Esophagus muscularis mucosa (tissue), 4 donors: Measurements from ENCODE around the gene ERO1B. TPM values are rescaled to one million over a fixed set of nuclear protein-coding genes. Genes with fewer than 3 reads are reported as not detected.
"Not testable (repeated sequence)": the region's sequence is repeated elsewhere in the genome, so short reads cannot be mapped to it uniquely, and the experiment has no call there.

Experiments
- DNase-seq: peaks from one replicate; pipeline ENCODE4 v3.0.0-alpha.2; 2017; ENCODE audit errors: extremely low spot score
- H3K27ac ChIP-seq, 4 donors: fragments of 200-600 bp; sonication (generic); replicated peaks in 1 of 4; 1 replicate in 3 of 4; 2 replicates in 1 of 4; pipeline ENCODE4 v1.5.1; 2016 to 2019; ENCODE audit warnings: mild to moderate bottlenecking in 1 of 4
- H3K27me3 ChIP-seq, 4 donors: fragments of 200-600 bp; sonication (generic); one replicate each; pipeline versions ENCODE4 v1.5.1 to v1.6.0; 2016 to 2019
- H3K36me3 ChIP-seq, 4 donors: fragments of 200-600 bp; sonication (generic); one replicate each; pipeline ENCODE4 v1.5.1; 2016 to 2019
- H3K4me1 ChIP-seq, 4 donors: fragments of 200-600 bp; sonication (generic); one replicate each; pipeline ENCODE4 v1.5.1; 2016 to 2019
- H3K4me3 ChIP-seq, 4 donors: fragments of 200-600 bp; sonication (generic); 1 replicate in 2 of 4; 2 replicates in 2 of 4; pipeline ENCODE4 v1.5.1; 2016 to 2019; ENCODE audit warnings: mild to moderate bottlenecking in 4 of 4, moderate library complexity in 1 of 4
- H3K9me3 ChIP-seq, 4 donors: fragments of 200-600 bp; sonication (generic); 1 replicate in 3 of 4; 2 replicates in 1 of 4; pipeline ENCODE4 v1.5.1; 2016 to 2019
- CTCF ChIP-seq, 3 experiments: fragments of 200-600 bp in 2 of 3; fragments of 450-650 bp in 1 of 3; sonication (generic) in 2 of 3; IDR thresholded peaks; one replicate each; pipeline ENCODE4 v1.5.1; 2017 to 2019; ENCODE audit warnings: antibody characterized with exemption in 3 of 3, mild to moderate bottlenecking in 2 of 3, moderate library complexity in 1 of 3
- EP300 ChIP-seq: sonication (generic); formaldehyde crosslinking; IDR thresholded peaks from one replicate; pipeline ENCODE4 v1.6.1; 2017; ENCODE audit warnings: antibody characterized with exemption
- POLR2A ChIP-seq: fragments of 450-650 bp; IDR thresholded peaks from one replicate; pipeline ENCODE4 v1.6.1; 2017; ENCODE audit warnings: antibody characterized with exemption, moderate library complexity, mild to moderate bottlenecking, low read depth
- POLR2AphosphoS5 ChIP-seq, 2 donors: sonication (generic); formaldehyde crosslinking; IDR thresholded peaks; one replicate each; pipeline ENCODE4 v1.6.1; 2017; ENCODE audit warnings: antibody characterized with exemption in 2 of 2
- WGBS: methylation state at CpG from one replicate; pipeline ENCODE4 v1.1.5; 2018; 5-methylcytosine and 5-hydroxymethylcytosine counted together
- intact Hi-C: fragments of 100-400 bp; cut with DNase I; formaldehyde crosslinking; loops from one replicate; pipeline ENCODE4 v1.15.1; 2023
- total RNA-seq, 4 donors: library from RNA; depleted of rRNA; stranded (reverse); fragments of >200 nt; gene quantifications; one replicate each; pipeline versions ENCODE4 v1.1.0 to v1.2.1, GENCODE V29; 2016

The ERO1B gene
- total RNA-seq, 4 donors from 2014 or later: 7.0 to 11.2 (median 8.1) TPM

- peaks cover 0 to 35% (median 27%) of the 10 kb centered on the region in 4 donors for H3K9me3 ChIP-seq
- no peak for TF ChIP-seq POLR2AphosphoS5 (IDR thresholded peaks at IDR 0.05)
- no peak for TF ChIP-seq EP300
- DNase-seq: no peak
- no peak overlapping the region for H3K4me3 ChIP-seq
- no peak overlapping the region for H3K27ac ChIP-seq
- WGBS: 78% methylated on average over 1 of the region's 1 CpG
- peaks cover 0 to 26% (median 5%) of the 10 kb centered on the region in 4 donors for H3K36me3 ChIP-seq
- intact Hi-C loops: no loop called here
- peaks cover 0 to 6% (median 0%) of the 10 kb centered on the region in 4 donors for H3K4me1 ChIP-seq
- no peaks in the 10 kb centered on the region for H3K27me3 ChIP-seq
These were observed 77.7 kb downstream of the ERO1B start for GRCh38 chr1:236204039-236204438.

- DNase-seq: no peak
- Histone ChIP-seq H3K4me1 (peaks cover 0 to 6% (median 0%) of the 10 kb centered on the region in 4 donors), H3K27me3 (no peaks in the 10 kb centered on the region), H3K4me3 (no peak overlapping the region), H3K27ac (no peak overlapping the region), H3K9me3 (peaks cover 0 to 52% (median 37%) of the 10 kb centered on the region in 4 donors), H3K36me3 (peaks cover 0 to 31% (median 4%) of the 10 kb centered on the region in 4 donors)
- no peak for TF ChIP-seq POLR2AphosphoS5 (IDR thresholded peaks at IDR 0.05)
- TF ChIP-seq POLR2A: no peak
- no peak for TF ChIP-seq EP300
- no peak for TF ChIP-seq CTCF (IDR thresholded peaks at IDR 0.05)
- 88% methylated on average over 1 of the region's 1 CpG for WGBS
- intact Hi-C loops: no loop called here
These were observed 80.0 kb downstream of the ERO1B start for GRCh38 chr1:236201786-236202185.

GRCh38 chr1:236200925-236201324, 80.8 kb downstream of the ERO1B start:
- no peak overlapping the region for H3K4me3 ChIP-seq
- TF ChIP-seq POLR2A (no peak), POLR2AphosphoS5 (IDR thresholded peaks at IDR 0.05) (no peak), CTCF (IDR thresholded peaks at IDR 0.05) (no peak), EP300 (no peak)
- no peaks in the 10 kb centered on the region for H3K27me3 ChIP-seq
- intact Hi-C loops: no loop called here
- peaks cover 0 to 58% (median 38%) of the 10 kb centered on the region in 4 donors for H3K9me3 ChIP-seq
- H3K36me3 ChIP-seq: peaks cover 0 to 28% (median 4%) of the 10 kb centered on the region in 4 donors
- DNase-seq: no peak
- H3K27ac ChIP-seq: no peak overlapping the region
- no peaks in the 10 kb centered on the region for H3K4me1 ChIP-seq

- 73% methylated on average over 2 of the region's 2 CpGs for WGBS
- H3K36me3 ChIP-seq: peaks cover 0 to 26% (median 9%) of the 10 kb centered on the region in 4 donors
- H3K27ac ChIP-seq: no peak overlapping the region
- TF ChIP-seq POLR2AphosphoS5 (IDR thresholded peaks at IDR 0.05): no peak
- TF ChIP-seq CTCF (IDR thresholded peaks at IDR 0.05): no peak
- no peak for TF ChIP-seq POLR2A
- no peak for TF ChIP-seq EP300
- no peaks in the 10 kb centered on the region for H3K4me1 ChIP-seq
- intact Hi-C loops: no loop called here
- DNase-seq: no peak
- H3K4me3 ChIP-seq: no peak overlapping the region
- peaks cover 0 to 35% (median 6%) of the 10 kb centered on the region in 4 donors for H3K9me3 ChIP-seq
- H3K27me3 ChIP-seq: no peaks in the 10 kb centered on the region
These were observed 88.6 kb downstream of the ERO1B start for GRCh38 chr1:236193184-236193583.

GRCh38 chr1:236188084-236188483, 93.7 kb downstream of the ERO1B start:
- H3K4me1 ChIP-seq, H3K27ac ChIP-seq, H3K4me3 ChIP-seq, H3K27me3 ChIP-seq, DNase-seq, intact Hi-C loops: not testable (repeated sequence)
- H3K9me3 ChIP-seq: peaks cover 0 to 14% (median 0%) of the 10 kb centered on the region in 4 donors
- 86% methylated on average over 1 of the region's 1 CpG for WGBS
- H3K36me3 ChIP-seq: peaks cover 0 to 37% (median 18%) of the 10 kb centered on the region in 4 donors

GRCh38 chr1:236186471-236186870, 95.3 kb downstream of the ERO1B start:
- peaks cover 0 to 37% (median 17%) of the 10 kb centered on the region in 4 donors for H3K36me3 ChIP-seq
- DNase-seq, H3K27me3 ChIP-seq, intact Hi-C loops, H3K27ac ChIP-seq, H3K4me3 ChIP-seq, H3K4me1 ChIP-seq: not testable (repeated sequence)
- H3K9me3 ChIP-seq: peaks cover 0 to 14% (median 0%) of the 10 kb centered on the region in 4 donors
- WGBS: 95% methylated on average over 2 of the region's 2 CpGs
